A673 (cell line): ENCODE data around the gene CENPN. TPM values are rescaled to one million over a fixed set of nuclear protein-coding genes. Genes with fewer than 3 reads are reported as not detected.

ENCODE experiments used
- BruUV-seq: library from RNA; stranded (reverse); fragments of 400-500 nt; replicated peaks from 2 replicates; lab custom pipeline; 2021; lab: Mats Ljungman, UMichigan
- CTCF ChIA-PET: fragments of 300-600 bp; sonication (Branson Sonifier 250); formaldehyde crosslinking; loops from one replicate; lab custom pipeline; 2022; ENCODE audit warnings: antibody characterized with exemption; lab: Charles Lee
- POLR2A ChIA-PET: fragments of 300-600 bp; sonication (Branson Sonifier 250); formaldehyde crosslinking; loops from one replicate; lab custom pipeline; 2022; ENCODE audit warnings: antibody characterized with exemption; ENCODE audit not compliant: low non-redundant PET; lab: Charles Lee
- DNase-seq: peaks from one replicate; pipeline ENCODE4 v3.0.0-alpha.2; 2015; ENCODE audit warnings: low spot score
- H3K27ac ChIP-seq: fragments of 200-600 bp; sonication (generic); 2 replicates; pipeline ENCODE4 v1.5.1; 2016; ENCODE audit warnings: mixed run types, low read depth, mild to moderate bottlenecking, mixed read lengths, antibody characterized with exemption, low read length; ENCODE audit not compliant: poor library complexity, severe bottlenecking
- H3K27me3 ChIP-seq: fragments of 200-600 bp; sonication (generic); replicated peaks from 2 replicates; pipeline ENCODE4 v1.6.1; 2017; ENCODE audit warnings: mixed run types, low read depth, mild to moderate bottlenecking, mixed read lengths, antibody characterized with exemption, low read length; ENCODE audit not compliant: insufficient read depth, poor library complexity
- H3K36me3 ChIP-seq: fragments of 200-600 bp; sonication (generic); 2 replicates; pipeline ENCODE4 v1.6.1; 2016; ENCODE audit warnings: mixed run types, mild to moderate bottlenecking, mixed read lengths, antibody characterized with exemption, low read length; ENCODE audit not compliant: insufficient read depth, poor library complexity, severe bottlenecking
- H3K4me1 ChIP-seq: fragments of 200-600 bp; sonication (generic); 2 replicates; pipeline ENCODE4 v1.6.1; 2017; ENCODE audit warnings: mixed run types, mild to moderate bottlenecking, mixed read lengths, antibody characterized with exemption, low read length; ENCODE audit not compliant: insufficient read depth, poor library complexity, severe bottlenecking
- H3K4me3 ChIP-seq: fragments of 200-600 bp; sonication (generic); 2 replicates; pipeline ENCODE4 v1.5.1; 2016; ENCODE audit warnings: low read depth, mixed run types, mild to moderate bottlenecking, mixed read lengths, low read length; ENCODE audit not compliant: poor library complexity, severe bottlenecking
- H3K9me3 ChIP-seq: fragments of 200-600 bp; sonication (generic); 2 replicates; pipeline ENCODE4 v1.6.1; 2016; ENCODE audit warnings: mixed run types, low read depth, mild to moderate bottlenecking, mixed read lengths, antibody characterized with exemption, low read length; ENCODE audit not compliant: poor library complexity, severe bottlenecking
- CTCF ChIP-seq: fragments of 300-800, 200-600 bp; sonication (generic); conservative IDR thresholded peaks from 2 replicates; pipeline ENCODE4 v1.5.1; 2017; ENCODE audit warnings: low read depth, mild to moderate bottlenecking, antibody characterized with exemption, low read length, moderate library complexity, mixed read lengths
- EZH2 ChIP-seq: fragments of 200-600 bp; sonication (generic); IDR thresholded peaks from 2 replicates; pipeline ENCODE4 v1.6.1; 2017; ENCODE audit warnings: borderline replicate concordance, low read depth, mild to moderate bottlenecking, mixed read lengths, antibody characterized with exemption, low read length; ENCODE audit not compliant: poor library complexity, severe bottlenecking
- intact Hi-C: fragments of 100-400 bp; cut with micrococcal nuclease; formaldehyde crosslinking; loops from one replicate; pipeline ENCODE4 v1.10.0; 2022; ENCODE audit not compliant: unreplicated experiment
- total RNA-seq: library from RNA; stranded (reverse); gene quantifications from 2 replicates; pipeline ENCODE4 v1.2.3, GENCODE V29; 2021

The CENPN gene
- total RNA-seq, 1 experiment from 2014 or later: 109 TPM

DNA sequence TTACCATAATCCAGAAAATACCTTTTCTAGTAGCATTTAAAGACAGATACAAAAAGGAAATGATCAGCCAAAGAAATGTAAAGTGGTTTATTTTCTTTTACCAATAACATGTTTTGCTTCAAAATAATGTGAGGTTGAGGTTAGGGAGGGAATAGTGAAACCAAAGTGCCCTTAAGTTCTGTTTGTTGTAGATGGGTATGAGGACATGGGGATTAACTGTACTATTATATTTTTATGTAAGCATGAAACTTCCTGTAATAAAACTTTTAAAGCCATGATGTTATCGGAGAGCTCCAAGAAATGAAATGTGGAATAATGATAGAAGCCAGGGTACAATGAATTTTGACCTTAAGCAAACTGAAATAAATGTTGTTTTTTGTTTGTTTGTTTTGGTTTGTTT lies 60.2 kb downstream of the CENPN start:
- Histone ChIP-seq H3K27ac (no peak overlapping the region), H3K9me3 (no peaks in the 10 kb centered on the region), H3K27me3 (no peaks in the 10 kb centered on the region), H3K36me3 (no peaks in the 10 kb centered on the region), H3K4me3 (no peak overlapping the region), H3K4me1 (no peaks in the 10 kb centered on the region)
- intact Hi-C loops: no loop called here
- BruUV-seq: no TSS peak
- POLR2A ChIA-PET: no interaction called here
- CTCF ChIA-PET: interaction anchor here (1.1 kb wide), 1 partner anchor 31 kb away, joined by 3 read pairs; the partner anchor contains the start of gene ATMIN
- DNase-seq: no peak
- no peak for TF ChIP-seq CTCF
- no peak for TF ChIP-seq EZH2

GRCh38 chr16:81069063-81069462 lies 62.0 kb downstream of the CENPN start:
- POLR2A ChIA-PET: no interaction called here
- intact Hi-C loops: no loop called here

DNA sequence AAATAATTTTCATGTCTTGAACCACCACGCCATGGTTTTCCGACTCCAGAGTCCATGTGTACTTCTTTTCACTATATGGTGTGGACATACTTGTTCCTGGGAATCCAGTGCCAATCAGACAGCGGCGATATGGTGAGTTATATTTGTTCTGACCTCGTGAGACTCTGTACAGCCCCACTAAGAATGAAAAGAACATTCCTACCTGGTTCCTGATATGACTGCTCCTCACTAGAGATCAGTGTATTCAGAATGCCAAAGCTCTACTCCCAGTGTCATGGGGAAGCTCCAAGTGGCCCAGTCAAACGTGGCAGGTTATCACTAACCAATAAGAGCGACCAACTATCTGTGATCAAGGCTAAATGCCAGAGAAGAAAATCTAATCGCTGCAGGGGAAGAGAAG lies 64.0 kb downstream of the CENPN start:
- H3K36me3 ChIP-seq: no peaks in the 10 kb centered on the region
- intact Hi-C loops: no loop called here
- ChIA-PET CTCF (no interaction called here), POLR2A (no interaction called here)
- H3K9me3 ChIP-seq: no peaks in the 10 kb centered on the region
- DNase-seq: no peak
- TF ChIP-seq CTCF (no peak), EZH2 (no peak)
- H3K27me3 ChIP-seq: no peaks in the 10 kb centered on the region
- H3K4me1 ChIP-seq: no peaks in the 10 kb centered on the region
- no peak overlapping the region for H3K4me3 ChIP-seq
- H3K27ac ChIP-seq: no peak overlapping the region
- no TSS peak for BruUV-seq

More at GRCh38 chr16:81069063-81069462, 62.0 kb downstream of the CENPN start:
- no peak for DNase-seq
- no peaks in the 10 kb centered on the region for H3K27me3 ChIP-seq
- H3K4me3 ChIP-seq: no peak overlapping the region
- H3K27ac ChIP-seq: no peak overlapping the region
- H3K9me3 ChIP-seq: no peaks in the 10 kb centered on the region
- no peaks in the 10 kb centered on the region for H3K4me1 ChIP-seq
- BruUV-seq: no TSS peak
- CTCF ChIA-PET: no interaction called here
- no peaks in the 10 kb centered on the region for H3K36me3 ChIP-seq
- TF ChIP-seq EZH2 (no peak), CTCF (no peak)
